OCI-LY7 (cell line): Measurements from ENCODE around the gene MCRIP2. TPM values are rescaled to one million over a fixed set of nuclear protein-coding genes. Genes with fewer than 3 reads are reported as not detected.

ENCODE experiments used
- BruUV-seq: library from RNA; stranded (reverse); fragments of 400-500 nt; replicated peaks from 2 replicates; lab custom pipeline; 2021; lab: Mats Ljungman, UMichigan
- CTCF ChIA-PET: fragments of 300-600 bp; sonication (Branson Sonifier 250); formaldehyde crosslinking; loops from one replicate; lab custom pipeline; 2022; ENCODE audit warnings: antibody characterized with exemption; ENCODE audit not compliant: unreplicated experiment; lab: Charles Lee
- POLR2A ChIA-PET: fragments of 300-600 bp; sonication (Branson Sonifier 250); formaldehyde crosslinking; loops from one replicate; lab custom pipeline; 2022; ENCODE audit warnings: antibody characterized with exemption; lab: Charles Lee
- DNase-seq: peaks from one replicate; pipeline ENCODE4 v3.0.0-alpha.2; 2015; ENCODE audit warnings: low spot score
- H2AFZ ChIP-seq: fragments of 200-600 bp; sonication (generic), shearing (Covaris generic); 2 replicates; pipeline ENCODE4 v1.6.1; 2014; ENCODE audit warnings: mild to moderate bottlenecking, antibody characterized with exemption, low read length, moderate library complexity
- H3K27ac ChIP-seq: fragments of 200-600 bp; sonication (generic); 2 replicates; pipeline ENCODE4 v1.5.1; 2014; ENCODE audit warnings: mixed run types, low read depth, mild to moderate bottlenecking, moderate library complexity, low read length, inconsistent platforms; ENCODE audit not compliant: poor library complexity, severe bottlenecking
- H3K36me3 ChIP-seq: fragments of 200-600 bp; sonication (generic); 2 replicates; pipeline ENCODE4 v1.6.1; 2014; ENCODE audit warnings: mild to moderate bottlenecking, antibody characterized with exemption, low read length, moderate library complexity, mixed read lengths; ENCODE audit not compliant: insufficient read depth
- H3K4me1 ChIP-seq: fragments of 200-600 bp; sonication (generic); 2 replicates; pipeline ENCODE4 v1.5.1; 2014; ENCODE audit warnings: mild to moderate bottlenecking, low read length; ENCODE audit not compliant: insufficient read depth, poor library complexity, severe bottlenecking
- H3K4me2 ChIP-seq: fragments of 200-600 bp; sonication (generic); 2 replicates; pipeline ENCODE4 v1.6.1; 2014; ENCODE audit warnings: mild to moderate bottlenecking, low read length
- H3K4me3 ChIP-seq: fragments of 200-600 bp; sonication (generic); 2 replicates; pipeline ENCODE4 v1.5.1; 2014; ENCODE audit warnings: mild to moderate bottlenecking, low read depth, low read length; ENCODE audit not compliant: poor library complexity, severe bottlenecking
- H3K79me2 ChIP-seq: fragments of 200-600 bp; sonication (generic); 2 replicates; pipeline ENCODE4 v1.6.1; 2016; ENCODE audit warnings: low read depth, mild to moderate bottlenecking, low read length, moderate library complexity, mixed read lengths; ENCODE audit not compliant: insufficient read depth
- H3K9me2 ChIP-seq: fragments of 200-600 bp; sonication (generic); 2 replicates; pipeline ENCODE4 v1.6.1; 2016; ENCODE audit warnings: mild to moderate bottlenecking, low read length, mixed read lengths; ENCODE audit not compliant: insufficient read depth
- H3K9me3 ChIP-seq: fragments of 200-600 bp; sonication (generic); 2 replicates; pipeline ENCODE4 v1.6.1; 2014; ENCODE audit warnings: mild to moderate bottlenecking, mixed run types, low read length, mixed read lengths
- H4K20me1 ChIP-seq: fragments of 200-600 bp; sonication (generic); 2 replicates; pipeline ENCODE4 v1.6.1; 2014; ENCODE audit warnings: mild to moderate bottlenecking, antibody characterized with exemption, low read length, moderate library complexity, mixed read lengths; ENCODE audit not compliant: insufficient read depth
- EZH2phosphoT487 ChIP-seq: fragments of 200-600 bp; sonication (generic); IDR thresholded peaks from 2 replicates; pipeline ENCODE4 v1.6.1; 2018; ENCODE audit warnings: low read depth, borderline replicate concordance, mild to moderate bottlenecking, mixed run types, antibody characterized with exemption, low read length, moderate library complexity, mixed read lengths
- intact Hi-C: fragments of 100-400 bp; cut with micrococcal nuclease; formaldehyde crosslinking; loops from one replicate; pipeline ENCODE4 v1.10.0; 2022; ENCODE audit not compliant: unreplicated experiment
- total RNA-seq, 2 experiments: library from RNA; depleted of rRNA in 1 of 2; stranded (reverse); fragments of >200 nt in 1 of 2; shearing (Covaris generic) in 1 of 2; gene quantifications; 2 replicates each; pipeline ENCODE4 v1.2.3, GENCODE V29; 2014 to 2022
- TF ChIP-seq, protein P1 (sequence below): fragments of 200-600 bp; sonication (generic); conservative IDR thresholded peaks from 2 replicates; pipeline ENCODE4 v1.5.1; 2014; ENCODE audit warnings: mild to moderate bottlenecking, antibody characterized with exemption, low read length, moderate library complexity, mixed read lengths

Gene MCRIP2
- total RNA-seq, 2 experiments from 2014 or later: 62.8 to 64.1 TPM

DNA sequence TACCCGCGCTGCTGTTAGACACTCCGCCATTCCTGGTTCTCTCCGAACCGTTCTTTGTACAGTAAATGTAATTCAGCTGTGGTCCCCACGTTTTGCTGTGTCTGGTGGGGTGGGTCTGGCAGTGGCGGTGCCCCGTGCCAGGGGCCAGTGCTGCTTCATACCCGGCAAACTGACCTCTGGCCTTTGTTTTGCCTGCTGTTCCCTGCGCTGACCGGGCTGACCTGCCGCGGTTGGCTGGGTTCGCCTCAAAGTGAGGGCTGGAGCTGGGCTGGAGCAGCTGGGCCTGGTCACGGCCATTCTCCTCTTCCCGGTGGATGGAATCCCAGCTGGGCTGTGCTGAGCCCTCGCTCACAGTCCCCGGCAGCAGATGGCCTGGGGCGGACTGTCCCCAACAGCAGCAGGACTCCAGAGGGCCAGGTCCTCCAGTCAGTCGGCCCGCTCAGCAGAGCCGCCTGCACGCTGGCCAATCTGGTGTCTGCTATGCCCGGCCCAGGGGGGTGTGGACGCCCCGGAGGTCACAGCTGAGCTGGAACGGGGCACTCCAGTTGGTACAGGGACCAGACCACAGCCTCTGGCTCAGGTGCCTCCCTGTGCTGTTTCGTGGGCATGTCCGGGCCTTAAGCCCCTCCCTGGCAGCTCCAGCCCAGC lies 12.3 kb upstream of the MCRIP2 start:
- Histone ChIP-seq H3K4me2 (no peak overlapping the region), H3K4me1 (no peaks in the 10 kb centered on the region), H3K9me2 (no peaks in the 10 kb centered on the region), H3K9me3 (no peaks in the 10 kb centered on the region), H3K4me3 (no peak overlapping the region), H2AFZ (no peak overlapping the region), H4K20me1 (no peaks in the 10 kb centered on the region), H3K36me3 (0 out of 2 replicates have a peak, but pooled peaks cover 5% of the 10 kb centered on the region), H3K79me2 (no peaks in the 10 kb centered on the region), H3K27ac (no peak overlapping the region)
- BruUV-seq: no TSS peak
- TF ChIP-seq EZH2phosphoT487: no peak
- TF ChIP-seq, protein P1, sequence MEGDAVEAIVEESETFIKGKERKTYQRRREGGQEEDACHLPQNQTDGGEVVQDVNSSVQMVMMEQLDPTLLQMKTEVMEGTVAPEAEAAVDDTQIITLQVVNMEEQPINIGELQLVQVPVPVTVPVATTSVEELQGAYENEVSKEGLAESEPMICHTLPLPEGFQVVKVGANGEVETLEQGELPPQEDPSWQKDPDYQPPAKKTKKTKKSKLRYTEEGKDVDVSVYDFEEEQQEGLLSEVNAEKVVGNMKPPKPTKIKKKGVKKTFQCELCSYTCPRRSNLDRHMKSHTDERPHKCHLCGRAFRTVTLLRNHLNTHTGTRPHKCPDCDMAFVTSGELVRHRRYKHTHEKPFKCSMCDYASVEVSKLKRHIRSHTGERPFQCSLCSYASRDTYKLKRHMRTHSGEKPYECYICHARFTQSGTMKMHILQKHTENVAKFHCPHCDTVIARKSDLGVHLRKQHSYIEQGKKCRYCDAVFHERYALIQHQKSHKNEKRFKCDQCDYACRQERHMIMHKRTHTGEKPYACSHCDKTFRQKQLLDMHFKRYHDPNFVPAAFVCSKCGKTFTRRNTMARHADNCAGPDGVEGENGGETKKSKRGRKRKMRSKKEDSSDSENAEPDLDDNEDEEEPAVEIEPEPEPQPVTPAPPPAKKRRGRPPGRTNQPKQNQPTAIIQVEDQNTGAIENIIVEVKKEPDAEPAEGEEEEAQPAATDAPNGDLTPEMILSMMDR: no peak
- intact Hi-C loops: no loop called here
- POLR2A ChIA-PET: no interaction called here
- no peak for DNase-seq
- CTCF ChIA-PET: no interaction called here

DNA sequence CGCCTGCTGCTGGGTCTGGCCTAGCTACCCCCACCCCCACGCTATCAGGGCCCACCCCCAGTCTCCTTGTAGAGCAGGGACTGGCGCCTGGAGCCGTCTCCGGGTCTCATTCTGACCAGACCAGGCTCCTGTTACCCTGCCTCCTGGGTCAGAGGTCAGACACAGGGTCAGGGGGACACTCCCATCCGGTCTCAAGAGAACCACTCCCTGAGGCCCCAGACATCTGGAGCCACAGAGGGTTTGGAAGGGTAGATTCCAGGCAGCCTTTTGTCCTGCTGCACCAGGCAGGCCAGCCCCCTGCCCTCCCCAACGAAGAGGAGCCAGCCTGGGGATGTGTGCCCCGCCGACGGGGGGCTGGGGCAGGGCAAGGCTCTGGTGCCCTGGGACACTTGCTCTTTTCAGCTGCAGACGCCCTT lies 11.8 kb upstream of the MCRIP2 start:
- H3K9me3 ChIP-seq: no peaks in the 10 kb centered on the region
- CTCF ChIA-PET: no interaction called here
- no peaks in the 10 kb centered on the region for H3K9me2 ChIP-seq
- H3K4me3 ChIP-seq: no peak overlapping the region
- H4K20me1 ChIP-seq: no peaks in the 10 kb centered on the region
- DNase-seq: no peak
- POLR2A ChIA-PET: no interaction called here
- BruUV-seq: no TSS peak
- no peak overlapping the region for H2AFZ ChIP-seq
- H3K79me2 ChIP-seq: no peaks in the 10 kb centered on the region; the same call in 1 of the 2 replicates
- H3K4me1 ChIP-seq: peaks cover 1% of the 10 kb centered on the region
- no peak overlapping the region for H3K27ac ChIP-seq
- H3K36me3 ChIP-seq: peaks cover 8% of the 10 kb centered on the region; the same call in 1 of the 2 replicates
- intact Hi-C loops: no loop called here
- TF ChIP-seq EZH2phosphoT487: no peak
- TF ChIP-seq, protein P1: no peak
- no peak overlapping the region for H3K4me2 ChIP-seq

DNA sequence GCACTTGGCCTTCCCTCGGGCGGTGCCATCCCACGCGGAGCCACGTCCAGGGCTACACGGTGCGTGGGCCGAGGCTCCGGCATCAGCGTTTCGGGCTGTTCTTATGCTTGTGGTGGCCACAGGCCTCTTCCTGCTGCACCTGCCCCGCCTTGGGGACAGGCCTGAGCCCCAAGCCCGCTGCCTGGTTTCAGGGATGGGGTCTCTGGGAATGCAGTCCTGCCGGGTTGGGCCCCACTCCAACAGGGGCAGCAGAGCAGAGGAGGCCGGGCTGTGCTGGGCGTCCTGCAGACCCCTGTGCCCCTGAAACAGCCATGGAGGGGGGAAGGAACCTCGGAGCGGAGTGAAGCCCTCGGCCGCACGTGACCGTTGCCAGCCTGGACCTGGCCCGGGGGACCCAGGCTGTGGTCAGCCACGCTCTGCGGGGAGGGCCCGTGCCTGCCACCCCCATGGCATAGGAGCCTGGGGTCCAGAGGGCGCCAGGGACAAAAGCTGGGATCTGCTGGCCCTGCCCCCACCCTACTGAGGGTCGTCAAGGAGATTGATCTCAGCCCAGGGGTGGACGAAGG lies 11.3 kb upstream of the MCRIP2 start:
- DNase-seq: no peak
- Histone ChIP-seq H3K79me2 (peaks cover 2% of the 10 kb centered on the region; the same call in 1 of the 2 replicates), H2AFZ (no peak overlapping the region), H3K27ac (no peak overlapping the region), H3K9me3 (no peaks in the 10 kb centered on the region), H3K4me1 (peaks cover 6% of the 10 kb centered on the region), H3K9me2 (no peaks in the 10 kb centered on the region), H3K36me3 (peaks cover 8% of the 10 kb centered on the region; the same call in 1 of the 2 replicates), H3K4me3 (no peak overlapping the region), H4K20me1 (no peaks in the 10 kb centered on the region), H3K4me2 (no peak overlapping the region)
- POLR2A ChIA-PET: no interaction called here
- TF ChIP-seq EZH2phosphoT487: no peak
- TF ChIP-seq, protein P1: no peak
- BruUV-seq: no TSS peak
- CTCF ChIA-PET: no interaction called here
- intact Hi-C loops: no loop called here
